ENCODE measurements around the gene TRPV5.

The TRPV5 gene

GRCh38 chr7:142884286-142884640, 49.3 kb downstream of the TRPV5 start:
- Histone ChIP-seq H3K36me3 (ENCODE audit: insufficient read depth, low read length) (no peaks in the 10 kb centered on the region), H3K9ac (ENCODE audit: low read depth, low read length) (no peak overlapping the region), H3K4me3 (ENCODE audit: low read length) (no peak overlapping the region), H3K27ac (ENCODE audit: low read depth, low read length) (no peak overlapping the region), H3K27me3 (ENCODE audit: insufficient read depth, low read length) (no peaks in the 10 kb centered on the region), H3K4me1 (ENCODE audit: insufficient read depth, low read length) (0 out of 2 replicates have a peak, but pooled peaks cover 4% of the 10 kb centered on the region), H3K9me3 (ENCODE audit: insufficient read depth, low read depth, low read length) (no peaks in the 10 kb centered on the region)
- WGBS, result 91% methylated on average over 4 of the region's 4 CpGs

GRCh38 chr7:142883571-142884285, 49.8 kb downstream of the TRPV5 start:
- Histone ChIP-seq H3K4me1 (ENCODE audit: insufficient read depth, low read length) (0 out of 2 replicates have a peak, but pooled peaks cover 4% of the 10 kb centered on the region), H3K27ac (ENCODE audit: low read depth, low read length) (no peak overlapping the region), H3K36me3 (ENCODE audit: insufficient read depth, low read length) (no peaks in the 10 kb centered on the region), H3K27me3 (ENCODE audit: insufficient read depth, low read length) (no peaks in the 10 kb centered on the region), H3K4me3 (ENCODE audit: low read length) (no peak overlapping the region), H3K9ac (ENCODE audit: low read depth, low read length) (no peak overlapping the region), H3K9me3 (ENCODE audit: insufficient read depth, low read depth, low read length) (no peaks in the 10 kb centered on the region)
- 93% methylated on average over 6 of the region's 7 CpGs for WGBS

- H3K4me3 ChIP-seq (ENCODE audit: low read length), result no peak overlapping the region
- H3K27ac ChIP-seq (ENCODE audit: low read depth, low read length), result no peak overlapping the region
- WGBS, result 94% methylated on average over 10 of the region's 10 CpGs
- no peaks in the 10 kb centered on the region for H3K36me3 ChIP-seq (ENCODE audit: insufficient read depth, low read length)
- H3K4me1 ChIP-seq (ENCODE audit: insufficient read depth, low read length), result 0 out of 2 replicates have a peak, but pooled peaks cover 4% of the 10 kb centered on the region
- no peak overlapping the region for H3K9ac ChIP-seq (ENCODE audit: low read depth, low read length)
- H3K9me3 ChIP-seq (ENCODE audit: insufficient read depth, low read depth, low read length), result no peaks in the 10 kb centered on the region
- no peaks in the 10 kb centered on the region for H3K27me3 ChIP-seq (ENCODE audit: insufficient read depth, low read length)
Measured at GRCh38 chr7:142883145-142883544, 50.4 kb downstream of the TRPV5 start.

GRCh38 chr7:142882338-142882678, 51.2 kb downstream of the TRPV5 start:
- 93% methylated on average over 5 of the region's 5 CpGs for WGBS
- H3K4me3 ChIP-seq (ENCODE audit: low read length), result no peak overlapping the region
- 0 out of 2 replicates have a peak, but pooled peaks cover 4% of the 10 kb centered on the region for H3K4me1 ChIP-seq (ENCODE audit: insufficient read depth, low read length)
- no peaks in the 10 kb centered on the region for H3K9me3 ChIP-seq (ENCODE audit: insufficient read depth, low read depth, low read length)
- H3K36me3 ChIP-seq (ENCODE audit: insufficient read depth, low read length), result no peaks in the 10 kb centered on the region
- H3K27ac ChIP-seq (ENCODE audit: low read depth, low read length), result no peak overlapping the region
- no peak overlapping the region for H3K9ac ChIP-seq (ENCODE audit: low read depth, low read length)
- H3K27me3 ChIP-seq (ENCODE audit: insufficient read depth, low read length), result no peaks in the 10 kb centered on the region

- H3K36me3 ChIP-seq (ENCODE audit: insufficient read depth, low read length), result no peaks in the 10 kb centered on the region
- no peaks in the 10 kb centered on the region for H3K9me3 ChIP-seq (ENCODE audit: insufficient read depth, low read depth, low read length)
- H3K4me1 ChIP-seq (ENCODE audit: insufficient read depth, low read length), result 0 out of 2 replicates have a peak, but pooled peaks cover 4% of the 10 kb centered on the region
- WGBS, result 94% methylated on average over 7 of the region's 9 CpGs
- no peak overlapping the region for H3K27ac ChIP-seq (ENCODE audit: low read depth, low read length)
- H3K9ac ChIP-seq (ENCODE audit: low read depth, low read length), result no peak overlapping the region
- no peak overlapping the region for H3K4me3 ChIP-seq (ENCODE audit: low read length)
- H3K27me3 ChIP-seq (ENCODE audit: insufficient read depth, low read length), result no peaks in the 10 kb centered on the region
Measured at GRCh38 chr7:142881586-142882337, 51.8 kb downstream of the TRPV5 start.

- Histone ChIP-seq H3K27me3 (ENCODE audit: insufficient read depth, low read length) (no peaks in the 10 kb centered on the region), H3K27ac (ENCODE audit: low read depth, low read length) (no peak overlapping the region), H3K4me3 (ENCODE audit: low read length) (no peak overlapping the region), H3K4me1 (ENCODE audit: insufficient read depth, low read length) (0 out of 2 replicates have a peak, but pooled peaks cover 3% of the 10 kb centered on the region), H3K36me3 (ENCODE audit: insufficient read depth, low read length) (no peaks in the 10 kb centered on the region), H3K9ac (ENCODE audit: low read depth, low read length) (no peak overlapping the region), H3K9me3 (ENCODE audit: insufficient read depth, low read depth, low read length) (no peaks in the 10 kb centered on the region)
- WGBS, result 39% methylated on average over 7 of the region's 8 CpGs
Measured at GRCh38 chr7:142880876-142881505, 52.6 kb downstream of the TRPV5 start.

- H3K27ac ChIP-seq (ENCODE audit: low read depth, low read length), result no peak overlapping the region
- no peaks in the 10 kb centered on the region for H3K36me3 ChIP-seq (ENCODE audit: insufficient read depth, low read length)
- no peak overlapping the region for H3K9ac ChIP-seq (ENCODE audit: low read depth, low read length)
- WGBS, result 96% methylated on average over 5 of the region's 5 CpGs
- no peaks in the 10 kb centered on the region for H3K27me3 ChIP-seq (ENCODE audit: insufficient read depth, low read length)
- no peak overlapping the region for H3K4me3 ChIP-seq (ENCODE audit: low read length)
- no peaks in the 10 kb centered on the region for H3K4me1 ChIP-seq (ENCODE audit: insufficient read depth, low read length)
- no peaks in the 10 kb centered on the region for H3K9me3 ChIP-seq (ENCODE audit: insufficient read depth, low read depth, low read length)
Measured at GRCh38 chr7:142879060-142879459, 54.5 kb downstream of the TRPV5 start.

GRCh38 chr7:142878315-142878714, 55.2 kb downstream of the TRPV5 start:
- no peak overlapping the region for H3K4me3 ChIP-seq (ENCODE audit: low read length)
- no peak overlapping the region for H3K27ac ChIP-seq (ENCODE audit: low read depth, low read length)
- WGBS, result 95% methylated on average over 3 of the region's 3 CpGs
- H3K4me1 ChIP-seq (ENCODE audit: insufficient read depth, low read length), result no peaks in the 10 kb centered on the region
- no peaks in the 10 kb centered on the region for H3K27me3 ChIP-seq (ENCODE audit: insufficient read depth, low read length)
- no peaks in the 10 kb centered on the region for H3K9me3 ChIP-seq (ENCODE audit: insufficient read depth, low read depth, low read length)
- no peaks in the 10 kb centered on the region for H3K36me3 ChIP-seq (ENCODE audit: insufficient read depth, low read length)
- no peak overlapping the region for H3K9ac ChIP-seq (ENCODE audit: low read depth, low read length)

- Histone ChIP-seq H3K4me3 (ENCODE audit: low read length) (no peak overlapping the region), H3K27me3 (ENCODE audit: insufficient read depth, low read length) (no peaks in the 10 kb centered on the region), H3K9me3 (ENCODE audit: insufficient read depth, low read depth, low read length) (no peaks in the 10 kb centered on the region), H3K9ac (ENCODE audit: low read depth, low read length) (no peak overlapping the region), H3K4me1 (ENCODE audit: insufficient read depth, low read length) (no peaks in the 10 kb centered on the region), H3K36me3 (ENCODE audit: insufficient read depth, low read length) (no peaks in the 10 kb centered on the region), H3K27ac (ENCODE audit: low read depth, low read length) (no peak overlapping the region)
- WGBS, result 92% methylated on average over 17 of the region's 18 CpGs
Measured at GRCh38 chr7:142876991-142877910, 56.3 kb downstream of the TRPV5 start.

- H3K27ac ChIP-seq (ENCODE audit: low read depth, low read length), result no peak overlapping the region
- no peaks in the 10 kb centered on the region for H3K27me3 ChIP-seq (ENCODE audit: insufficient read depth, low read length)
- no peaks in the 10 kb centered on the region for H3K4me1 ChIP-seq (ENCODE audit: insufficient read depth, low read length)
- no peaks in the 10 kb centered on the region for H3K9me3 ChIP-seq (ENCODE audit: insufficient read depth, low read depth, low read length)
- no peak overlapping the region for H3K4me3 ChIP-seq (ENCODE audit: low read length)
- WGBS, result 92% methylated on average over 9 of the region's 9 CpGs
- no peaks in the 10 kb centered on the region for H3K36me3 ChIP-seq (ENCODE audit: insufficient read depth, low read length)
- no peak overlapping the region for H3K9ac ChIP-seq (ENCODE audit: low read depth, low read length)
Measured at GRCh38 chr7:142876236-142876960, 57.1 kb downstream of the TRPV5 start.
